Kidney (tissue), 14 donors: ENCODE data around the gene TMEM267. TPM values are rescaled to one million over a fixed set of nuclear protein-coding genes. Genes with fewer than 3 reads are reported as not detected.

Source experiments
- DNase-seq, 5 donors: peaks; one replicate each; pipeline ENCODE4 v3.0.0-alpha.2; 2013 to 2020
- FAIRE-seq: peaks from 2 replicates; lab custom pipeline; 2012; peaks lifted over from hg19 to GRCh38; lab: Jason Lieb, UNC
- H3K27ac ChIP-seq, 2 donors: one replicate each; pipeline ENCODE4 v1.7.0; 2013; ENCODE audit warnings: low read depth in 2 of 2, low read length in 2 of 2, inconsistent platforms in 1 of 2
- H3K27me3 ChIP-seq: one replicate; pipeline ENCODE4 v1.7.1; 2013; ENCODE audit warnings: low read length, inconsistent platforms; ENCODE audit not compliant: control insufficient read depth, insufficient read depth
- H3K36me3 ChIP-seq, 3 donors: one replicate each; pipeline versions ENCODE4 v1.7.0 to v1.7.1; 2013; ENCODE audit warnings: low read length in 3 of 3, control low read depth in 1 of 3, inconsistent platforms in 1 of 3; ENCODE audit not compliant: insufficient read depth in 3 of 3, control insufficient read depth in 2 of 3
- H3K4me1 ChIP-seq, 3 donors: one replicate each; pipeline versions ENCODE4 v1.7.0 to v1.7.1; 2013; ENCODE audit warnings: low read length in 3 of 3, inconsistent platforms in 1 of 3, low read depth in 1 of 3; ENCODE audit not compliant: control insufficient read depth in 2 of 3, insufficient read depth in 2 of 3
- H3K4me3 ChIP-seq, 3 donors: one replicate each; pipeline versions ENCODE4 v1.7.0 to v1.8.1; 2013; ENCODE audit warnings: low read length in 3 of 3, control low read depth in 1 of 3, inconsistent platforms in 1 of 3
- H3K9ac ChIP-seq, 3 donors: one replicate each; pipeline versions ENCODE4 v1.7.0 to v1.7.1; 2013; ENCODE audit warnings: low read length in 3 of 3, control low read depth in 1 of 3, inconsistent platforms in 1 of 3
- H3K9me3 ChIP-seq, 3 donors: one replicate each; pipeline versions ENCODE4 v1.7.0 to v1.7.1; 2013; ENCODE audit warnings: low read length in 3 of 3, control low read depth in 1 of 3, inconsistent platforms in 1 of 3; ENCODE audit not compliant: control insufficient read depth in 2 of 3, insufficient read depth in 1 of 3
- intact Hi-C: fragments of 100-400 bp; cut with DNase I; formaldehyde crosslinking; loops from one replicate; pipeline ENCODE4 v1.11.1; 2022
- polyA plus RNA-seq: library from polyadenylated mRNA; stranded (reverse); fragments of 350-450 nt; fragmentation: Illumina TruSeq; extraction: RNeasy Lipid Tissue Mini Kit (QIAGEN cat#74804); gene quantifications from one replicate; pipeline ENCODE4 v1.2.3, GENCODE V29; 2014; ENCODE audit warnings: low read depth, low replicate concordance; ENCODE audit not compliant: insufficient read depth
- total RNA-seq: library from RNA; stranded (reverse); fragmentation: NEBNext Ultra II Directional; extraction: Animal tissue kit (Norgen Biotek cat#: 25700); gene quantifications from one replicate; pipeline ENCODE4 v1.2.1, GENCODE V29; 2021
- TF ChIP-seq, protein P1 (sequence below): IDR thresholded peaks from 3 replicates; pipeline ENCODE4 v1.5.1; 2012; ENCODE audit warnings: mild to moderate bottlenecking, moderate library complexity, borderline replicate concordance; ENCODE audit not compliant: insufficient read depth; ENCODE audit errors: extremely low read depth
- donor health status: control.
- donor health status: control.
- donor health status: control.
- donor health status: control.
- donor health status: control.
- donor health status: DM: yes; HTN: yes; CAD: no.
- donor health status: Normal renal cell carcinoma (clear cell type).

Gene TMEM267
- total and polyA plus RNA-seq, 2 donors from 2014 or later = 7.1 to 24.1 TPM

DNA sequence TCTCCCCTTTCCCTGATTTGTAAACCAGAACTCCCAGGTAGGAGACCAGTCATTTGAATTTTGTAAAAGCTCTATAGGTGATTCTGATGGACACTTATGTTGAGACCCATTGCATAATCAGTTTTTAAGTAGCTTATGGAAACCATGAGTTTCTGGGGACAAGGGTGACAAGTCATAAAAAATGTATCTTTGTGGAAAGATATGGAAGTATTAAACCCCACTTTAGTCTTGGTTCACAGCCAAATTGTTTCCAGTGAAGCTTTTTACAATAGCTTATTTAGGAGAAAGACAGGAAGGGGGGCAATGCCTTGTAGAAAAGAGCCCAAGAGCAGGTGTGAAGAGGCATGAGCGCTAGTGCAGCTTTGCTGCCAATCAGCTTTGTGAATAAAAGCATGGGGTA, 71.0 kb downstream of the TMEM267 start:
- DNase-seq = no peak
- no peak overlapping the region for H3K27ac ChIP-seq
- no peak overlapping the region for H3K4me3 ChIP-seq
- no peaks in the 10 kb centered on the region for H3K27me3 ChIP-seq
- no peaks in the 10 kb centered on the region for H3K4me1 ChIP-seq
- H3K36me3 ChIP-seq = no peaks in the 10 kb centered on the region
- FAIRE-seq = no peak
- no peak overlapping the region for H3K9ac ChIP-seq
- intact Hi-C loops = no loop called here
- no peaks in the 10 kb centered on the region for H3K9me3 ChIP-seq
- TF ChIP-seq, protein P1, sequence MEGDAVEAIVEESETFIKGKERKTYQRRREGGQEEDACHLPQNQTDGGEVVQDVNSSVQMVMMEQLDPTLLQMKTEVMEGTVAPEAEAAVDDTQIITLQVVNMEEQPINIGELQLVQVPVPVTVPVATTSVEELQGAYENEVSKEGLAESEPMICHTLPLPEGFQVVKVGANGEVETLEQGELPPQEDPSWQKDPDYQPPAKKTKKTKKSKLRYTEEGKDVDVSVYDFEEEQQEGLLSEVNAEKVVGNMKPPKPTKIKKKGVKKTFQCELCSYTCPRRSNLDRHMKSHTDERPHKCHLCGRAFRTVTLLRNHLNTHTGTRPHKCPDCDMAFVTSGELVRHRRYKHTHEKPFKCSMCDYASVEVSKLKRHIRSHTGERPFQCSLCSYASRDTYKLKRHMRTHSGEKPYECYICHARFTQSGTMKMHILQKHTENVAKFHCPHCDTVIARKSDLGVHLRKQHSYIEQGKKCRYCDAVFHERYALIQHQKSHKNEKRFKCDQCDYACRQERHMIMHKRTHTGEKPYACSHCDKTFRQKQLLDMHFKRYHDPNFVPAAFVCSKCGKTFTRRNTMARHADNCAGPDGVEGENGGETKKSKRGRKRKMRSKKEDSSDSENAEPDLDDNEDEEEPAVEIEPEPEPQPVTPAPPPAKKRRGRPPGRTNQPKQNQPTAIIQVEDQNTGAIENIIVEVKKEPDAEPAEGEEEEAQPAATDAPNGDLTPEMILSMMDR = no peak

DNA sequence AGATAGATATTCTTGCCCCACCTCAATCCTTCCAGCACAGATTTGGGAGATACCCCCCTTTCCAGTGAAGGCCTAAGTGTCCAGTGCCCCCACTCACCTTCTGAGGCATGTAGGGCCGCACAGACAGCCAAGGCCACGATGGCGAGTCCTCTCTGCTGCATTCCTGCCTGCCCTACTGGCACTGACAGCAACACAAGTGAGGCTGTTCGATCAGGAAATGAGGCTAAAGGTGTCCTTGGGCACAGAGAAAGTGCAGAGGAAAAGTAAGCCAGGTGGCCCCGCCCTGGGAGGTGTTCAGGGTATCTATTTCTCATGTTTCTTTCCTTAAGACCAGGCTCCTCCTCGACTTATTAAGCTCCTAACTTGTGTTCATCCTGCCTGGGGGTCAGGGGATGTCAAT, 71.5 kb downstream of the TMEM267 start, which contains the start of gene CCL28:
TSS of gene CCL28 (minus strand) at position 236 of the 400 bp plus-strand sequence. CDS start at position 161, 75 bp downstream.
- FAIRE-seq (no peak), DNase-seq (no peak)
- Histone ChIP-seq H3K9ac (no peak within 1 kb of the TSS), H3K4me1 (no peaks in the 10 kb centered on the region), H3K4me3 (no peak within 1 kb of the TSS), H3K27ac (no peak within 1 kb of the TSS), H3K9me3 (no peaks in the 10 kb centered on the region), H3K27me3 (no peaks in the 10 kb centered on the region), H3K36me3 (no peaks in the 10 kb centered on the region)
- intact Hi-C loops = no loop called here
- TF ChIP-seq, protein P1 = no peak

DNA sequence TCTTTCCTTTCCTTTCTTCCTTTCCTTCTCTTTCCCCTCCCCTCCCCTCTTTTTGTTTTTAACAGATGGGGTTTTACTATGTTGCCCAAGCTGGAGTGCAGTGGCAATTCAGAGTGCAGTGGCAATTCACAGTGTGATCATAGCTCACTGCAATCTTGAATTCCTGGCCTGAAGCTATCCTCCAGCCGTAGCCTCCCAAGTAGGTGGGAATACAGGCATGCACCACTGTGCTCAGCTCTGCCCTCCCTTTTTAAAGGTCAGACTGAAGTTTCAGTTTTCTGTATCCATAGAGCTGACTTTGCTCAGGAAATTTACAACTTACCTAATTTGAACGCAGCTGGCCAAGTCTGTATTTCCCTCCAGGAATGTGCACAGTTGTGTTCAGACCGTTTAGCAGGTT, 72.2 kb downstream of the TMEM267 start:
- no peaks in the 10 kb centered on the region for H3K9me3 ChIP-seq
- no peak overlapping the region for H3K4me3 ChIP-seq
- H3K9ac ChIP-seq = no peak overlapping the region
- TF ChIP-seq, protein P1 = no peak
- intact Hi-C loops = no loop called here
- no peaks in the 10 kb centered on the region for H3K36me3 ChIP-seq
- no peak for DNase-seq
- no peak overlapping the region for H3K27ac ChIP-seq
- no peaks in the 10 kb centered on the region for H3K27me3 ChIP-seq
- no peak for FAIRE-seq
- H3K4me1 ChIP-seq = no peaks in the 10 kb centered on the region

DNA sequence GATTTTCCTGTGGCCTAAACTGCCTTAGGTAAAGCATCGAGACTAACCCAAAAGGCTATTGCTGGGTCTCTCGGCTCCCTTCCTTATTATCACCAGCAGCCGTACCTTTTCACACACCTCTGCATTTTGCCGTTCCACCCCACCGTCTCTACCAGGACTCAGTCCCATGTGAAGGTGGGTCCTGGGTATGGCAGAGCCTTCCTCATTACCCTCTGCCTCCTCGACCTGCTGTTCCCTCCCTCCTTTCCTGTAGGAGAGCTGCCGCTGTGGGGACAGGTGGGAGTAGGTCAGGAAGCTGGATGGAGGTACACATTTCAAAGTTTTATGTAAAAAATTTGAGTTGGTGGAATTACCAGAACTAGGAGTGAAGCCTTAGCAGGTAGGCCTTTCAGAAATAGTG, 73.3 kb downstream of the TMEM267 start:
- DNase-seq (no peak), FAIRE-seq (no peak)
- H3K4me1 ChIP-seq = no peaks in the 10 kb centered on the region
- intact Hi-C loops = no loop called here
- TF ChIP-seq, protein P1 = no peak
- H3K27ac ChIP-seq = no peak overlapping the region
- H3K27me3 ChIP-seq = no peaks in the 10 kb centered on the region
- no peak overlapping the region for H3K9ac ChIP-seq
- H3K36me3 ChIP-seq = no peaks in the 10 kb centered on the region
- H3K9me3 ChIP-seq = no peaks in the 10 kb centered on the region
- H3K4me3 ChIP-seq = no peak overlapping the region
